Measurements from ENCODE around the gene TANK.
A peak's percentile ranks its signal among the peaks of the same experiment; 100 is the strongest.
"Not testable (repeated sequence)": the region's sequence is repeated elsewhere in the genome, so short reads cannot be mapped to it uniquely, and the experiment has no call there.

TANK gene

DNA sequence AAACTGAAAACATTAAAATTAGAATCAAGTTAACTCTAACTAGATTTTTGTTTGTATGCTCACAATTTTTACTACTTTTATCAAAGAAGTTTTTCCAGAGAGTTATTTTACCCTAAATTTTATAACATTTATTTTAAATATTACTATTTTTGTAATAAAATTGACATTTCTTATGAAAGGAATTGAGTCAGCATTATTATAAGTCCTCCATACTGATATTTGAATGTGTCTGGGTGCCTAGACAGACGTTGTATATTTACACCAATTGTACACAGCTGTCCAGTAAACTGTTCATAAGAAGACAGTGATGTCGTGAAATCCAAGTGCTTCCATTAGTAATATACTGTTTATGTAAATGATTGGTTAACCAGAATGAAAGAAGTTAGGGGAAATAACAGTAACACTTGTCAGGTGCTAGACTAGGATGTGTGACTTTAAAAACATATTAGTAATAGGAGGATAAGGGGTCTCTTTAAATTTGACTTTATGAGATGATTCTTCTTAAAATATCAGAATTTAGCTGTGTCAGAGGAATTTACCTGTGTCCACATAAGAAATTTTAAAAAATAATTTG, 73.7 kb downstream of the TANK start:
- DNase-seq, result no peak

DNA sequence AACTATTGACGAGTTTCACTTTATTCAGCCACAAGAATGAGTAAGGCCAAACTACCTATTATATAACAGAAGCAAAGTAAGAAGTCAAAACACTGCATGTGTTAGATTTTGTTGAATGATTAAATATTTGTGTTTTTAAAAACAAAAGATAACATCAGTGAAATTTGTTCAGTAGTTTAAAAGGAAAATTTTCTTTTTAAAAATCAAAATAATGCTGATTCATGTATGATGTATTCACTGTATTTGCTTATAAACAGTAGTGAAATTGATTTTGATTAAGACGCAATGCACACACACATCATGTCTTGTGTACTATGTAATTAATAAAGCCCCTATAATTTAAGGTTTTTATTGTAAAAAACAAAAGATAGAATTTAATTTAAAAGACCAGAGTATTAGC, 74.4 kb downstream of the TANK start:
- no peak for DNase-seq

GRCh38 chr2:161237392-161238264, 77.4 kb downstream of the TANK start:
- DNase-seq, result peak; percentile 43

DNA sequence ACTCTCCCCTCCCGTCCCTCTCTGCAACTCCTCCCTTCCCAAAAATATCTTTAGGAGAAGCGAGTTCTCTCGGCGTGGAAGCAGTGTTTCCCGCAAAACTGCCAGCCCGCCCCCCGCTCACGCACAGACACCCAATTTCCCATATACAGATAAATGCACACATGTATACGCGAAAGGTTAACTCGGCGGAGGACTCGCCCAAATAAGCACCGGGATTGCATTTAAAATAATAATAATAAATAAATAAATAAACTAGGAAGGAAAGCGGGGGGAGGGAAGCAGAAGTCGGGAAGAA, 78.0 kb downstream of the TANK start:
- no peak for DNase-seq

DNA sequence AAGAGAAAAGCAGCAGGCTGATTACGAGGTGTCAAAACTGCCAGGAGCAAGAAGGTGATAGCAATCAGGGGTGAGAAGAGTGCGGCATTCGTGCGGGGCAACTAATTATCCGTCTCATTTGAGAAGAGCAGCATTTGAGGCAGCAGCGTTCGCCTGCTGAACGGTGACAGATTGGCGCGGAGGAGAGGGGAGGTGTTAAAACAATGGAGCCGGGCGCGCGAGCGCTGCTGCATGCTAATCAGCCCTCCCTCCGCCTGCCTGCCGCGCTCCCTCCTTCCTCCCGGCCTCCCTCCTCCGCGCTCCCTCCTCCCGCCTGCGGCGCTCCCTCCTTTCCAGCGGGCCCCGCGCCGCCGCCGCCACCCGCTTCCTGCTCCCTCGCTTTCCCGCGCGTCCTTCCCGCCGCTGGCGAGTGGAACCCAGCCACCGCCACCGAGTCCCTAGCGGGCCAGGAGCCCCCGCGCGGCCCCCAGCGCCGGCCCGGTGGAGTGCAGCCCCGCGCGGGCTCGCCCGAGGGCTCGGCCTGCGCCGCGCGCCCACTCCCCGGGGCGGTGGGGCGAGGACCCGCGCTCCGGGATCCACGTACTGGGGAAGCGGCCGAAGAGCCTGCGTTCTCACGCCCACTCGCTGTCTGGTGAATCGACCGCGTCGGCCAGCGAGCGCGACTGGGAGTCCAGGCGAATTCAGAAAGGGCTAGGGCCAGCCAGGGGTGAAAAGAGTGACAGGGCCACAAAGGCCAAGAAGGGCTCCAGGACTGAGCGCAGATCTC, 78.5 kb downstream of the TANK start:
- DNase-seq, result peak; percentile 64

GRCh38 chr2:161239326-161240109, 79.3 kb downstream of the TANK start:
- no peak for DNase-seq

DNA sequence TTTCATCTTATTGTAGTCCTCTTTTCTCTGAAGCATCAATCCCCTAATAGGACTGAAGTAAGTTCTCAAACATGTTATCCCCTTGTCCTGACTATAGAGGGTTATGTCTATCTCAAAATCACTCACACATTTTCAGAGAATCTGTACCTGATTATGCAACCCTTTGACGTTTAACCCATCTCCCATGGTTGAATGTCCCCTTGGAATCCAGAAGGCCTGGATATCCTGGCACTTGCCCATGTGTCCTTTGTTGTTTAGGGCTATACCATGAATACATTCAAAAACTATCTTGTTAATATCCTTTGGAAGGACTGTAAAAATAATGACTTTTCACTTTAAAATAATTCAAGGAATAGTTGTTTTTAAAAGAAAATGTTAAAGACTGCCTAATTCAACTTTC, 81.7 kb downstream of the TANK start:
- no peak for DNase-seq

DNA sequence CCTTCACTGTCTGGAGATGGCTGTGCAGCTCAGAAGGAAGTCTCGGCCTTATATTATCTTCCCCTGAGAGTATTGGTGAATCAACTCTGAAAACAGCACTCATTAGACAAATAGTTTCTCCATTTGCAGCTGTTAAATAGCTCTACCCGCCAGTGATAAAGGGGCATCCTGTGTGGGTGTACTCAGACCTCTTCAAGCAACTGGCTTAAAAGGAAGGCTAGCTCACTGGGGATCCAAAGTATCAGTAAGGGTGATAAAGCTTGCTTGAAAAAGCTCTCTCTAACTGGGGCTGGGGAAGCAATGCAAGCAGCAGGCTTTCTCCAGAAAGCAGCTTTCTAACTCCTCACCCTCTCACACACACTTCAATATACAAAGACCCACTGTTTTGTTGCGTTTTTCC, 83.1 kb downstream of the TANK start:
- no peak for DNase-seq

DNA sequence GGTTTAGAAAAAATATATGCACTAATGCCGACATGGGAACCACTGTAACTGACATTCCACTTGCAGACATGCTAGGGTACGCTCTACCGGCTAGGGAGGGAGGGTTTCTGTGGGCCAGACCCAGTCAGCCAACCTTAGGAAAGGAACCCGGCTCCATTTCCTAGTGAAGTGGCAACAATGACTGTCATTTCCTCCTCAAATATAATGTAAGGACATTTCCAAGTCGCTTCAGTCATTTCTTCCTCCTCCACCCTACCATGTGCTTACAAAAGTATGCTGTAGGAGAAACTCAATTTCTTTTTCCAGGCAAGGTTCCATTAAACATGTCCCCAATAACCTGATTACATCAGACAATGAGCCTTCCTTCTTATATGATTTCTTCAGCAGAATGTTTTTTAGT, 83.7 kb downstream of the TANK start:
- no peak for DNase-seq

- DNase-seq, result peak; percentile 85
Measured at GRCh38 chr2:161244387-161245260, 84.4 kb downstream of the TANK start.

DNA sequence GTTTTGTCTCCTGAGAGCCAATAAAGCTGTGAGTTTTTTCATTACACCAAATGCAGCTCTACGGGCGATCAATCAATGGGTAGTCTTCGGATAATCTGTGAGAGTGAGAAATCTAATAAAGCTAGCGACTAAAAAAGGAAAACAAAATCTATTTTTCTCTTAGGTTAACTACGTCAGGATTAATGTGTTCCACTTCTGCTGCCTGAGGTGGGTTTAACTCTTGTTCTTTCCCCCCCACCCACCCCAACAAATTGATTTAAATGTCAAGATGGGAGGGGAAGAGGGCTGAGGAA, 85.0 kb downstream of the TANK start:
- DNase-seq, result no peak

GRCh38 chr2:161245671-161246070, 85.4 kb downstream of the TANK start:
- DNase-seq, result no peak

GRCh38 chr2:161246281-161246680, 86.1 kb downstream of the TANK start:
- DNase-seq, result peak; percentile 27

GRCh38 chr2:161250864-161251436, 90.7 kb downstream of the TANK start:
- peak; percentile 75 for DNase-seq

DNA sequence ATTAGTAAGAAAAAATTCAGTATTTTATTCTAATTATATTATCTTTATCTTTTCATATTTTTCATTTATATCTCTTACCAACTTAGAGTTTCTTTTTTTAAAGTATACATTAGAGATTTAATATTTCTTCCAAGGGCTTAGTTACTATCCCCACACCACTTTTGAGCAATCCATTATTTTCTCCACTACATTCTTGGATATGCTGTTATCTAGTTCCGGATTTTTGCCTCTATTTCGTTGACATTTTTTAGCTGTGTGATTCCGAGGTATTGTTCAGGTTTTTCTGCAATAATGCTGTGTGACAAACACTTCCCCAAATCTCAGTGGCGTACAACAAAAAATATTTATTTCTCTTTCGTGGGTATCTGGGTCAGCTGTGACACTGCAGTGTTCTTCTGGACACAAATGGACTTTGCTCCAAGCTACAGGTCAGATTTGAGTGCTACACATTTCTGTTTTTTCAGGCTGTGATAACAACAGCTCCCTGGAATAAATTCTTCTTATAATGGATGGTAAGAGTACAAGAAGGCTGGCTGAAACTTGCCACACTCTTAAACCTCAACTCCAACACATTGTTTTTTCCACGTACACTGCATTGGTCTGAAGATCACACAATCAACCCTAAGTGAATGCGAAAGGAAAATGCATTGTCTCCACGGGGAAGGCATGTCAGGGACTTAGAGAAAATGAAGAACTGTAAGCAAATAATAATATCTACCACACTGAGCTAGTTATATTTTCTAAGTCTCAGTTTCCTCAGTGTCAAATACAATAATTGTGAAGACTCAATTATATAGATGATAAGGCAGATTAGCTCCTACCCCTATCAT, 97.1 kb downstream of the TANK start:
- no peak for DNase-seq

- DNase-seq, result no peak
Measured at GRCh38 chr2:161265874-161266273, 105.6 kb downstream of the TANK start.

GRCh38 chr2:161269111-161269510, 108.9 kb downstream of the TANK start:
- no peak for DNase-seq

GRCh38 chr2:161273038-161273760, 113.0 kb downstream of the TANK start:
- DNase-seq, result peak; percentile 36

DNA sequence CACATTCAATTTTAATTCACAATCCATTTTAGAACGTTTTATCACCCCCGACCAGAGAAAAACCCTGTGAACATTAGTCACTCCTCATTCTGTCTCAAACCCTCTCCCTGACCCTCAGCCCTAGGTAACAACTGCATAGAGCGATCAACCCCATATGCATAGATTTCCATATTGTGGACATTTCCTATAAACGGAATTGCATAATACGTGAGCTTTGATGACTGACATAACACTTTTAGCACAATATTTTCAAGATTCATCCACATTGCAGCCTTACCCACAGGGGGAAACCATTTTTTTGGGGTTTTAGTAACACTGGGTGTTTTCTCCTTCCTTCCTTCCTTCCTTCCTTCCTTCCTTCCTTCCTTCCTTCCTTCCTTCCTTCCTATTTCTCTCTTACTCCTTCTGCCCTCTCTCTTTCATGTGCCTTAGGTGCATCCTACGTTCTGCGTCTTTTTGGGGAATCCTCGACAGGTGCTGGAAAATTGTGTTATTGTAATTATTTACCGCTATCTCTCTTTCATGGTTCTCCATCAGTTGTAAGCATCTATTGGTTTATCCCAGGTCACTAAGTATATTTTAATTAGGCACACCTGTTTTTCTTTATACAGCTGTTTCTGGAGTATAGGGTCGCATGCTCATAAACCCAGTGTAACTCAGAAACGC, 118.5 kb downstream of the TANK start:
- not testable (repeated sequence) for DNase-seq

Data from NCI-H2029 (cell line).